Nephron progenitor cell (in vitro differentiated cells): ENCODE results near the gene FNDC3A.

Experiments used
- DNase-seq: peaks from one replicate; pipeline ENCODE4 v3.0.0; 2021
- H3K27ac Mint-ChIP-seq: 2 replicates; pipeline ENCODE4 v1.8.0; 2021; ENCODE audit warnings: mild to moderate bottlenecking, moderate library complexity, mixed read lengths
- H3K27me3 Mint-ChIP-seq: 2 replicates; pipeline ENCODE4 v1.8.0; 2021; ENCODE audit warnings: mild to moderate bottlenecking, low read depth, mixed read lengths; ENCODE audit not compliant: poor library complexity
- H3K36me3 Mint-ChIP-seq: 2 replicates; pipeline ENCODE4 v1.8.0; 2021; ENCODE audit warnings: low read depth, mixed read lengths
- H3K4me1 Mint-ChIP-seq: 2 replicates; pipeline ENCODE4 v1.8.0; 2021; ENCODE audit warnings: mixed read lengths
- H3K4me3 Mint-ChIP-seq: 2 replicates; pipeline ENCODE4 v1.8.0; 2021; ENCODE audit warnings: mild to moderate bottlenecking, moderate library complexity, mixed read lengths
- H3K9me3 Mint-ChIP-seq: 2 replicates; pipeline ENCODE4 v1.8.0; 2021; ENCODE audit warnings: mild to moderate bottlenecking, moderate library complexity, mixed read lengths
- TF ChIP-seq, protein P1 (sequence below): fragments of 200-600 bp; sonication (generic); IDR thresholded peaks from 2 replicates; pipeline ENCODE4 v1.5.0; 2021; ENCODE audit warnings: antibody characterized with exemption

FNDC3A gene

GRCh38 chr13:49021953-49022352, 46.2 kb downstream of the FNDC3A start:
- H3K4me1 Mint-ChIP-seq: no peaks in the 10 kb centered on the region
- H3K36me3 Mint-ChIP-seq: peaks cover 89% of the 10 kb centered on the region
- no peak for DNase-seq
- no peak overlapping the region for H3K27ac Mint-ChIP-seq
- H3K9me3 Mint-ChIP-seq: peaks cover 68% of the 10 kb centered on the region
- H3K4me3 Mint-ChIP-seq: no peak overlapping the region
- TF ChIP-seq, protein P1, sequence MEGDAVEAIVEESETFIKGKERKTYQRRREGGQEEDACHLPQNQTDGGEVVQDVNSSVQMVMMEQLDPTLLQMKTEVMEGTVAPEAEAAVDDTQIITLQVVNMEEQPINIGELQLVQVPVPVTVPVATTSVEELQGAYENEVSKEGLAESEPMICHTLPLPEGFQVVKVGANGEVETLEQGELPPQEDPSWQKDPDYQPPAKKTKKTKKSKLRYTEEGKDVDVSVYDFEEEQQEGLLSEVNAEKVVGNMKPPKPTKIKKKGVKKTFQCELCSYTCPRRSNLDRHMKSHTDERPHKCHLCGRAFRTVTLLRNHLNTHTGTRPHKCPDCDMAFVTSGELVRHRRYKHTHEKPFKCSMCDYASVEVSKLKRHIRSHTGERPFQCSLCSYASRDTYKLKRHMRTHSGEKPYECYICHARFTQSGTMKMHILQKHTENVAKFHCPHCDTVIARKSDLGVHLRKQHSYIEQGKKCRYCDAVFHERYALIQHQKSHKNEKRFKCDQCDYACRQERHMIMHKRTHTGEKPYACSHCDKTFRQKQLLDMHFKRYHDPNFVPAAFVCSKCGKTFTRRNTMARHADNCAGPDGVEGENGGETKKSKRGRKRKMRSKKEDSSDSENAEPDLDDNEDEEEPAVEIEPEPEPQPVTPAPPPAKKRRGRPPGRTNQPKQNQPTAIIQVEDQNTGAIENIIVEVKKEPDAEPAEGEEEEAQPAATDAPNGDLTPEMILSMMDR: no peak
- H3K27me3 Mint-ChIP-seq: no peaks in the 10 kb centered on the region

DNA sequence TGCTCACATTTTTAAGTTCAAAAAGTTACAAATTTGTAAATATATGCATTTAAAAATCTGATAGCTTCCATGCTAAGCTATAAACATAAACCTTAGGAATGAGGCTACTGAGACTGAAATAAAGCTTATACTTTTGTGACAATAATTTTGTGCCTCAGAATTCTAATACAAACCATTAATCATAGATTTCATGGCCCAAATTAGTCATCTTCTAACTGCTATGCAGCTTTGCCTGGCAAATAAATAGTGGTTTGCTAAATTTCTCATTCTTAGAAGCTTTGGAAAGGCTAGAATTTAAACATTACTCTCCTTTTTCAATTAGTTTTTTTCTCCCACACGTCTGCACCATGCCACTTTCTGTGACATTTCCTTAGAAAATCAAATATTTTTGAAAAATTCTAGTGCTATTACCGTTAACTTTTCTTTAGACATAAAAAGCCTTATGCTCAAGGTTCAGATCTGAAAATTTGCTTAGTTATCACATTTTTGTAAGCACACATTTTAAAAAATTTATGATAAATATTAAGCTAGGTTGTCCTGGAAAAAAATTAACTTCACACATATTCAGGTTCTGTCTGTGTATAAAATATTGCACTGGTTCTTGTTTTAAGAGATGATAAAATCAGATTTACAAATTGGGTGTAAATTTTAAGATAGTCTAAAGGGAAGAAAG, 46.9 kb downstream of the FNDC3A start:
- TF ChIP-seq, protein P1: no peak
- Mint-ChIP-seq H3K9me3 (peaks cover 66% of the 10 kb centered on the region), H3K27me3 (no peaks in the 10 kb centered on the region), H3K36me3 (peaks cover 89% of the 10 kb centered on the region), H3K4me1 (no peaks in the 10 kb centered on the region), H3K27ac (no peak overlapping the region), H3K4me3 (no peak overlapping the region)
- DNase-seq: no peak

GRCh38 chr13:49023431-49023830, 47.7 kb downstream of the FNDC3A start:
- Mint-ChIP-seq H3K27me3 (no peaks in the 10 kb centered on the region), H3K27ac (no peak overlapping the region), H3K4me3 (no peak overlapping the region), H3K9me3 (peaks cover 62% of the 10 kb centered on the region), H3K4me1 (no peaks in the 10 kb centered on the region), H3K36me3 (peaks cover 88% of the 10 kb centered on the region)
- DNase-seq: no peak
- TF ChIP-seq, protein P1: no peak

DNA sequence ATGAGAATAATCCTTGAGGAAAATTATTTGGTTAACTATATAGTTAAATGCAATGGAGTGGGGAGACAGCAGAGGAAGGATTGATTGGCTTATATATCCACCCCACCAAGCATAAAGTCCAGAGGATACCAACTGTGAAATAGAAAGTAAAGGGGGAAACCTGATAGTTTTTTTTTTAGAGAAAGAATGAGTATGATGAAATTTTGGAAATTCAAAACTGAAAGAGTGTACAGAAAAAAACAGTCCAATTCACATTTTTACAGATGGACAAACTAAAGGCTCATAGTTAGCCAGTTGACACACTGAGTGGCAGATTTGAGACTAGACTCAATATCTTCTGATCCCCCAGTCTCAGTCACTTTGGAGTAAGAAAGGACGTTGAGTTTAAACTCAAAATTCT, 51.1 kb downstream of the FNDC3A start:
- H3K4me1 Mint-ChIP-seq: no peaks in the 10 kb centered on the region
- DNase-seq: no peak
- TF ChIP-seq, protein P1: no peak
- no peak overlapping the region for H3K27ac Mint-ChIP-seq
- H3K9me3 Mint-ChIP-seq: peaks cover 67% of the 10 kb centered on the region
- peaks cover 91% of the 10 kb centered on the region for H3K36me3 Mint-ChIP-seq
- H3K27me3 Mint-ChIP-seq: no peaks in the 10 kb centered on the region
- no peak overlapping the region for H3K4me3 Mint-ChIP-seq

- no peak for DNase-seq
- H3K4me3 Mint-ChIP-seq: no peak overlapping the region
- H3K36me3 Mint-ChIP-seq: peaks cover 71% of the 10 kb centered on the region
- no peak overlapping the region for H3K27ac Mint-ChIP-seq
- H3K27me3 Mint-ChIP-seq: no peaks in the 10 kb centered on the region
- H3K9me3 Mint-ChIP-seq: peaks cover 49% of the 10 kb centered on the region
- TF ChIP-seq, protein P1: no peak
- H3K4me1 Mint-ChIP-seq: no peaks in the 10 kb centered on the region
These were observed 53.9 kb downstream of the FNDC3A start for GRCh38 chr13:49029570-49029969.

GRCh38 chr13:49030213-49030612, 54.5 kb downstream of the FNDC3A start:
- peaks cover 45% of the 10 kb centered on the region for H3K9me3 Mint-ChIP-seq
- no peak overlapping the region for H3K27ac Mint-ChIP-seq
- no peak overlapping the region for H3K4me3 Mint-ChIP-seq
- no peaks in the 10 kb centered on the region for H3K27me3 Mint-ChIP-seq
- TF ChIP-seq, protein P1: no peak
- peaks cover 67% of the 10 kb centered on the region for H3K36me3 Mint-ChIP-seq
- no peaks in the 10 kb centered on the region for H3K4me1 Mint-ChIP-seq
- DNase-seq: no peak
